ENCODE results near the gene CD81. TPM values are rescaled to one million over a fixed set of nuclear protein-coding genes. Genes with fewer than 3 reads are reported as not detected.
"Not testable (repeated sequence)": the region's sequence is repeated elsewhere in the genome, so short reads cannot be mapped to it uniquely, and the experiment has no call there.

The CD81 gene
- total and polyA plus RNA-seq, 2 donors (not counting 1 experiment from before 2014, with no cell fraction given): 438 to 611 TPM

DNA sequence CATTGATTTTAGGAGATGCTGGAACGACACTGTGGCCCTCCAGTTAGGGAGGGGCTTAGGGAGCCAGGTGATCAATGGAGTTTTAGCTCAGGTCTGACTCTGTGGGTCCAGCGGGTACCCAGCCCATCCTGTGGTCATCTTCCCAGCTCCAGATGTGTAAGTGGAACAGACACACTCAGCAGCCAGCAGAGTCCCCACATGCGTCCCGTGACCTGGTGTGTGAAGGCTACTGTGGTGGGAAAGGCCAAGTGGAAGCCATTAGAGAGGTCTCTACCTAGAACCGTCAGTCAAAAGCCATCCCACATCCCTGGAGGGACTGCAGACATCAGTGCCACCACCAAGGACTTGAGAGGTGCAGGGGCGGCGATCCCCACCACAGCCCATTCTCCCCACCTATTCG lies 19.9 kb upstream of the CD81 start:
- Histone ChIP-seq H3K4me1 (ENCODE audit: control insufficient read depth, extremely low read depth, insufficient read depth, low read length) (no peaks in the 10 kb centered on the region), H3K9me3 (ENCODE audit: control insufficient read depth, insufficient read depth, low read depth, low read length) (no peaks in the 10 kb centered on the region), H3K27me3 (ENCODE audit: control insufficient read depth, insufficient read depth, low read length) (no peaks in the 10 kb centered on the region), H3K79me2 (ENCODE audit: control insufficient read depth, insufficient read depth, low read length) (no peaks in the 10 kb centered on the region), H3K9ac (ENCODE audit: insufficient read depth, low read length) (no peak overlapping the region), H3K36me3 (ENCODE audit: control insufficient read depth, insufficient read depth, low read length) (no peaks in the 10 kb centered on the region), H4K20me1 (ENCODE audit: control insufficient read depth, extremely low read depth, insufficient read depth, low read length) (no peaks in the 10 kb centered on the region), H3K4me2 (ENCODE audit: extremely low read depth, insufficient read depth, low read length) (no peak overlapping the region), H2AFZ (ENCODE audit: low read length) (no peak overlapping the region), H3K4me3 (replicated peaks in 1 of 4; ENCODE audit: control extremely low read depth in 1 of 4, insufficient read depth in 1 of 4, low read depth in 3 of 4, low read length in 4 of 4) (no peak overlapping the region), H3K27ac (ENCODE audit: insufficient read depth, low read length) (no peak overlapping the region)
- TF ChIP-seq, protein P1, sequence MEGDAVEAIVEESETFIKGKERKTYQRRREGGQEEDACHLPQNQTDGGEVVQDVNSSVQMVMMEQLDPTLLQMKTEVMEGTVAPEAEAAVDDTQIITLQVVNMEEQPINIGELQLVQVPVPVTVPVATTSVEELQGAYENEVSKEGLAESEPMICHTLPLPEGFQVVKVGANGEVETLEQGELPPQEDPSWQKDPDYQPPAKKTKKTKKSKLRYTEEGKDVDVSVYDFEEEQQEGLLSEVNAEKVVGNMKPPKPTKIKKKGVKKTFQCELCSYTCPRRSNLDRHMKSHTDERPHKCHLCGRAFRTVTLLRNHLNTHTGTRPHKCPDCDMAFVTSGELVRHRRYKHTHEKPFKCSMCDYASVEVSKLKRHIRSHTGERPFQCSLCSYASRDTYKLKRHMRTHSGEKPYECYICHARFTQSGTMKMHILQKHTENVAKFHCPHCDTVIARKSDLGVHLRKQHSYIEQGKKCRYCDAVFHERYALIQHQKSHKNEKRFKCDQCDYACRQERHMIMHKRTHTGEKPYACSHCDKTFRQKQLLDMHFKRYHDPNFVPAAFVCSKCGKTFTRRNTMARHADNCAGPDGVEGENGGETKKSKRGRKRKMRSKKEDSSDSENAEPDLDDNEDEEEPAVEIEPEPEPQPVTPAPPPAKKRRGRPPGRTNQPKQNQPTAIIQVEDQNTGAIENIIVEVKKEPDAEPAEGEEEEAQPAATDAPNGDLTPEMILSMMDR (conservative IDR thresholded peaks at IDR 0.05 in 1 of 2, IDR thresholded peaks at IDR 0.05 in 1 of 2; ENCODE audit: low read depth in 1 of 2, low read length in 2 of 2): no peak
- TF ChIP-seq EZH2 (IDR thresholded peaks at IDR 0.05; ENCODE audit: low read length, missing control alignments): no peak
- DNase-seq (ENCODE audit: low read depth in 2 of 2): no peak

DNA sequence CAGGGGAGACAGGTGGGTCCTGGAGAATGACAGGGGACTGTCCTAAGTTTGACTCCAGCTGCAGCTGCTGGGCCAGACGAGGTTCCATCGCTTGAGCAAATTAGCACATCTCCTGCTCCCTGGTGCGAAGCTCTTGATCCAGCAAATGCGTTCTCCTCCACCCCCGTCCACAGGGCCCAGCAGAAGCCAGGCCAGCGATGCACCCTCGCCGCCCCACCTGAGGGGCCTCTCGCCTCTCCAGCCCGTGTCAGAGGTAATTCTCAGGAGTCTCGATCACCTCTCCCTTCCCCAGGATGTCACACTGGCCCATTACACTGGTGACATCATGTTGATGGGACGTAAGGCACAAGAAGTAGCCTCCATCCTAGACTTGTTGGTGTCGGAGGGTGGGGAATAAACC lies 19.5 kb upstream of the CD81 start:
- not testable (repeated sequence) for H4K20me1 ChIP-seq (ENCODE audit: control insufficient read depth, extremely low read depth, insufficient read depth, low read length); H3K79me2 ChIP-seq (ENCODE audit: control insufficient read depth, insufficient read depth, low read length); H3K9me3 ChIP-seq (ENCODE audit: control insufficient read depth, insufficient read depth, low read depth, low read length); DNase-seq (ENCODE audit: low read depth in 2 of 2); H3K27ac ChIP-seq (ENCODE audit: insufficient read depth, low read length); H3K4me1 ChIP-seq (ENCODE audit: control insufficient read depth, extremely low read depth, insufficient read depth, low read length); H3K36me3 ChIP-seq (ENCODE audit: control insufficient read depth, insufficient read depth, low read length); H3K27me3 ChIP-seq (ENCODE audit: control insufficient read depth, insufficient read depth, low read length); H3K9ac ChIP-seq (ENCODE audit: insufficient read depth, low read length); H3K4me2 ChIP-seq (ENCODE audit: extremely low read depth, insufficient read depth, low read length); H2AFZ ChIP-seq (ENCODE audit: low read length); H3K4me3 ChIP-seq (replicated peaks in 1 of 4; ENCODE audit: control extremely low read depth in 1 of 4, insufficient read depth in 1 of 4, low read depth in 3 of 4, low read length in 4 of 4)

DNA sequence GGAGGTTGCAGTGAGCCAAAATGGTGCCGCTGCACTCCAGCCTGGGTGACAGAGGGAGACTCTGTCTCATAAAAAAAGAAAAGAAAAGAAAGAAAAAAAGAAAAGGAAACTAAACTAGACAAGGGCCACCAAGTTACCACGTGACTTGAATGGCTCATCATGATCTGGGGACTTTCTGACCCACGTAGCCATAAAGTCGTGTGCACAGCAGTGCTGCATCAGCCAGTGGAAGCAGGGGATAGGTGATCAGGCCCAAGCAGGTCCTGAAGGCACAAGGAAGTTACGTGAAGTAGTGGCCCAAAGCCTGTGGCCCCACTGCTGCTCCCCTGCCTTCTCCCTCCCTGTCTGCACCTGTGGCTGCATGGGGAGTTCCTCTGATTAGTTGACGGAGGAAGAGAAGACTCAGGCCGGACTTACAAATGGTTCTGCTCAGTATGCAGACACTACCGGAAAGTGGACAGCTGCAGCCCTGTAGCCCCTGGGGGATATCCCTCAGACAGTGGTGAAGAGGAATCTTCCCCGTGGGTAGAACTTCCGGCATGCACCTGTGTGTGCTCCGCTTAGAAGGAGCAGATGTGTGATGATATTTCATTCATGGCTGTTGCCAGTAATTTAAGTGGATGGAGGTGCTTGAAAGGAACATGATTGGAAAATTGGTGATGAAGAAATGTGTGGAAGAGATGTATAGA lies 18.2 kb upstream of the CD81 start:
- Histone ChIP-seq H2AFZ (ENCODE audit: low read length) (no peak overlapping the region), H3K4me1 (ENCODE audit: control insufficient read depth, extremely low read depth, insufficient read depth, low read length) (no peaks in the 10 kb centered on the region), H3K9ac (ENCODE audit: insufficient read depth, low read length) (no peak overlapping the region), H3K4me3 (replicated peaks in 1 of 4; ENCODE audit: control extremely low read depth in 1 of 4, insufficient read depth in 1 of 4, low read depth in 3 of 4, low read length in 4 of 4) (no peak overlapping the region), H3K36me3 (ENCODE audit: control insufficient read depth, insufficient read depth, low read length) (no peaks in the 10 kb centered on the region), H3K4me2 (ENCODE audit: extremely low read depth, insufficient read depth, low read length) (no peak overlapping the region), H3K79me2 (ENCODE audit: control insufficient read depth, insufficient read depth, low read length) (no peaks in the 10 kb centered on the region), H3K27me3 (ENCODE audit: control insufficient read depth, insufficient read depth, low read length) (no peaks in the 10 kb centered on the region), H3K27ac (ENCODE audit: insufficient read depth, low read length) (no peak overlapping the region), H4K20me1 (ENCODE audit: control insufficient read depth, extremely low read depth, insufficient read depth, low read length) (no peaks in the 10 kb centered on the region), H3K9me3 (ENCODE audit: control insufficient read depth, insufficient read depth, low read depth, low read length) (no peaks in the 10 kb centered on the region)
- DNase-seq (ENCODE audit: low read depth in 2 of 2): no peak
- no peak for TF ChIP-seq EZH2 (IDR thresholded peaks at IDR 0.05; ENCODE audit: low read length, missing control alignments)
- TF ChIP-seq, protein P1 (conservative IDR thresholded peaks at IDR 0.05 in 1 of 2, IDR thresholded peaks at IDR 0.05 in 1 of 2; ENCODE audit: low read depth in 1 of 2, low read length in 2 of 2): no peak
